Mucosa of rectum (tissue), 2 donors: ENCODE results near the gene SLC28A1.
"Not testable (repeated sequence)": the region's sequence is repeated elsewhere in the genome, so short reads cannot be mapped to it uniquely, and the experiment has no call there.

Source experiments
- H3K27ac ChIP-seq, 2 donors: one replicate each; pipeline ENCODE4 v1.7.0; 2013; ENCODE audit warnings: inconsistent platforms in 2 of 2, low read depth in 2 of 2, low read length in 2 of 2
- H3K27me3 ChIP-seq, 2 donors: one replicate each; pipeline ENCODE4 v1.7.0; 2013; ENCODE audit warnings: low read length in 2 of 2; ENCODE audit not compliant: control insufficient read depth in 2 of 2, insufficient read depth in 2 of 2
- H3K36me3 ChIP-seq, 2 donors: one replicate each; pipeline ENCODE4 v1.7.0; 2013; ENCODE audit warnings: low read length in 2 of 2; ENCODE audit not compliant: control insufficient read depth in 2 of 2, insufficient read depth in 2 of 2
- H3K4me1 ChIP-seq, 2 donors: one replicate each; pipeline ENCODE4 v1.7.0; 2013; ENCODE audit warnings: low read length in 2 of 2, mild to moderate bottlenecking in 1 of 2; ENCODE audit not compliant: control insufficient read depth in 2 of 2, insufficient read depth in 2 of 2
- H3K4me3 ChIP-seq, 2 donors: one replicate each; pipeline ENCODE4 v1.7.0; 2013; ENCODE audit warnings: low read length in 2 of 2
- H3K9ac ChIP-seq, 2 donors: one replicate each; pipeline ENCODE4 v1.7.0; 2013; ENCODE audit warnings: low read length in 2 of 2, low read depth in 1 of 2, mild to moderate bottlenecking in 1 of 2
- H3K9me3 ChIP-seq, 2 donors: one replicate each; pipeline ENCODE4 v1.7.0; 2013; ENCODE audit warnings: low read length in 2 of 2; ENCODE audit not compliant: control insufficient read depth in 2 of 2
- donor health status: healthy.
- donor health status: Normal muscosa, but diverticular disease.

Gene SLC28A1

GRCh38 chr15:84917452-84917851, 33.0 kb downstream of the SLC28A1 start:
- no peaks in the 10 kb centered on the region for H3K36me3 ChIP-seq
- no peaks in the 10 kb centered on the region for H3K4me1 ChIP-seq
- H3K9me3 ChIP-seq: no peaks in the 10 kb centered on the region
- H3K27ac ChIP-seq: no peak overlapping the region
- H3K9ac ChIP-seq: no peak overlapping the region
- no peak overlapping the region for H3K4me3 ChIP-seq
- peaks cover 0 to 3% of the 10 kb centered on the region in 2 donors for H3K27me3 ChIP-seq

- Histone ChIP-seq H3K4me1 (peaks cover 0 to under 1% of the 10 kb centered on the region in 2 donors), H3K27me3 (peaks cover 0 to 3% of the 10 kb centered on the region in 2 donors), H3K4me3 (no peak overlapping the region), H3K36me3 (no peaks in the 10 kb centered on the region), H3K9me3 (no peaks in the 10 kb centered on the region), H3K27ac (no peak overlapping the region), H3K9ac (no peak overlapping the region)
Measured at GRCh38 chr15:84919106-84919667, 34.7 kb downstream of the SLC28A1 start.

- Histone ChIP-seq H3K9me3 (no peaks in the 10 kb centered on the region), H3K36me3 (no peaks in the 10 kb centered on the region), H3K9ac (no peak overlapping the region), H3K27me3 (no peaks in the 10 kb centered on the region), H3K4me3 (no peak overlapping the region), H3K27ac (no peak overlapping the region), H3K4me1 (peaks cover 0 to 6% of the 10 kb centered on the region in 2 donors)
Measured at GRCh38 chr15:84921121-84921520, 36.7 kb downstream of the SLC28A1 start.

GRCh38 chr15:84922530-84922929, 38.1 kb downstream of the SLC28A1 start:
- Histone ChIP-seq H3K4me3 (no peak overlapping the region), H3K9ac (no peak overlapping the region), H3K27ac (no peak overlapping the region), H3K27me3 (no peaks in the 10 kb centered on the region), H3K9me3 (no peaks in the 10 kb centered on the region), H3K36me3 (no peaks in the 10 kb centered on the region), H3K4me1 (peaks cover 0 to 6% of the 10 kb centered on the region in 2 donors)

- H3K36me3 ChIP-seq: no peaks in the 10 kb centered on the region
- no peak overlapping the region for H3K4me3 ChIP-seq
- H3K27ac ChIP-seq: no peak overlapping the region
Measured at GRCh38 chr15:84924077-84924731, 39.7 kb downstream of the SLC28A1 start.

GRCh38 chr15:84924821-84925569, 40.5 kb downstream of the SLC28A1 start:
- not testable (repeated sequence) for H3K9me3 ChIP-seq, H3K27ac ChIP-seq, H3K4me3 ChIP-seq, H3K36me3 ChIP-seq, H3K27me3 ChIP-seq, H3K9ac ChIP-seq
- peaks cover 4 to 15% of the 10 kb centered on the region in 2 donors for H3K4me1 ChIP-seq

More at GRCh38 chr15:84924077-84924731, 39.7 kb downstream of the SLC28A1 start:
- Histone ChIP-seq H3K27me3 (no peaks in the 10 kb centered on the region), H3K9ac (no peak overlapping the region), H3K4me1 (peaks cover 4 to 9% of the 10 kb centered on the region in 2 donors), H3K9me3 (no peaks in the 10 kb centered on the region)

- H3K27ac ChIP-seq: no peak overlapping the region
- no peaks in the 10 kb centered on the region for H3K9me3 ChIP-seq
- H3K9ac ChIP-seq: no peak overlapping the region
- peaks cover 4 to 21% of the 10 kb centered on the region in 2 donors for H3K4me1 ChIP-seq
- no peak overlapping the region for H3K4me3 ChIP-seq
- no peaks in the 10 kb centered on the region for H3K36me3 ChIP-seq
- no peaks in the 10 kb centered on the region for H3K27me3 ChIP-seq
Measured at GRCh38 chr15:84925906-84926305, 41.4 kb downstream of the SLC28A1 start.

- no peak overlapping the region for H3K4me3 ChIP-seq
- peaks cover 4 to 21% of the 10 kb centered on the region in 2 donors for H3K4me1 ChIP-seq
- H3K9me3 ChIP-seq: no peaks in the 10 kb centered on the region
- H3K9ac ChIP-seq: no peak overlapping the region
- no peaks in the 10 kb centered on the region for H3K27me3 ChIP-seq
- H3K36me3 ChIP-seq: no peaks in the 10 kb centered on the region
- no peak overlapping the region for H3K27ac ChIP-seq
Measured at GRCh38 chr15:84926491-84927230, 42.2 kb downstream of the SLC28A1 start.

GRCh38 chr15:84928843-84929168, 44.3 kb downstream of the SLC28A1 start:
- Histone ChIP-seq H3K9ac (no peak overlapping the region), H3K4me1 (peaks cover 4 to 21% of the 10 kb centered on the region in 2 donors), H3K27ac (no peak overlapping the region), H3K4me3 (no peak overlapping the region), H3K36me3 (no peaks in the 10 kb centered on the region), H3K27me3 (no peaks in the 10 kb centered on the region), H3K9me3 (no peaks in the 10 kb centered on the region)
